GM08714 (cell line): Measurements from ENCODE around the gene HADH.
"Not testable (repeated sequence)": the region's sequence is repeated elsewhere in the genome, so short reads cannot be mapped to it uniquely, and the experiment has no call there.

Experiments used
- H3K4me3 ChIP-seq: fragments of 200-500 bp; sonication (Bioruptor generic); 2 replicates; pipeline ENCODE4 v1.5.1; 2014; ENCODE audit warnings: mild to moderate bottlenecking, low read length, inconsistent platforms
- ZNF274 ChIP-seq: IDR thresholded peaks from 2 replicates; pipeline ENCODE4 v1.6.1; 2012; ENCODE audit warnings: mild to moderate bottlenecking, low read depth, low read length

The HADH gene

DNA sequence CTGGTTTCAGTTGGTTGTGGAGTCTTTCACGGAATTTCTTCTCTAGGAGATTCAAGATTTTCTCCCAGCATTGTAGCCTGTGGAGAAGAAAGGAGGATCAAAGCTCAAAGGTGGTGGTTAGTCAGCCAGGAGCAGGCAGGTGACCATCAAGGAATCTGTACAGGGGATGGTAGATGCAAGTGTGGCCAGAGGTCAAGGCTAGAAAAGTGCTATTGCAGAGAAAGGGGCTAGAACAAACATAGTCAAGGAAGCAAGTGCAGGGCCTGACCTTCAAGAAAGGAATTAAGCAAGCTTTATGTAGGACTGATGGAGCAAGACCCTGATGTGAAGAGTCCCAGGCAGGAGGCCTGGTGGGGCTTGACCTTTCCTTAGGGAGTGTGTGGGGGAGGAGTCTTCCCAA, 16.1 kb downstream of the HADH start:
- no peak for TF ChIP-seq ZNF274
- H3K4me3 ChIP-seq, result no peak overlapping the region

DNA sequence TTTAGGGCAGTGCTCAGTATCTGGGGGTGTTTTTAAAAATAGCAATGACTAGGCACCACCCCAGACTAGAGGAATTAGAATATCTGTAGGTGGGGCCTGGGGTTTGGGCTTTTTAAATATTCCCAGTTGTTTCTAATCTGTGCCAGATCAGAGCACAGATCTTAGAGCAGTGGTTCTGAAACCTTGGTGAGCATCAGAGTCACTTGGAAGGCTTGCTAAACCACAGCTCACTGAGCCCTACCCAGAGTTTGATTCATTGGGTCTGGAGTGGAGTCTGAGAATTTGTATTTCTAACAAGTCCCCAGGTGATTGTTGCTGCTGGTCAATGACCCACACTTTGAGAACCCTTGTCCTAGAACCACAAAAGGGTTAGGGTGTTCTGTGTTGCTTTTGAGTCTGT, 16.7 kb downstream of the HADH start:
- no peak for TF ChIP-seq ZNF274
- no peak overlapping the region for H3K4me3 ChIP-seq

- no peak for TF ChIP-seq ZNF274
- H3K4me3 ChIP-seq, result no peak overlapping the region
These were observed 18.3 kb downstream of the HADH start for GRCh38 chr4:108007984-108008383.

GRCh38 chr4:108008721-108009120, 19.0 kb downstream of the HADH start:
- H3K4me3 ChIP-seq, result no peak overlapping the region
- TF ChIP-seq ZNF274, result no peak

GRCh38 chr4:108010167-108010566, 20.5 kb downstream of the HADH start:
- TF ChIP-seq ZNF274, result no peak

DNA sequence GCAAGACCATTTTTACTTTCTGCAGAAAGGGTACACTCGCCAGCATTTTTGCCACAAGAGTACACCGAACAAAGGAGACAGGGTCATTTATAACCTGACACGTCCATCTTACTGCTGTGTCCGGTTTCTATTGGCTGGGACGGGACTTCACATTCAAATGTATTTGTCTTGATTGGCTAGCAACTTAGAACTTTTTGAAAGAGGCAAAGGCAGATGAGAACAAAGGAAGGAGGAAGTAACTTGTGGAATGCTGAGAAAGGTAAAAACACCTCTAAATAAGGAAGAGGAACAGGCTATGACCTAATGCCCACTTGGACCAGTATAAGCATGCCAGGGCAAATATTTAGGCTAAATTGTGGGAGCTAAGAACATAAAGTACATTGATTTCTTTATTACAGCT, 22.7 kb downstream of the HADH start:
- H3K4me3 ChIP-seq, result not testable (repeated sequence)

More at GRCh38 chr4:108010167-108010566, 20.5 kb downstream of the HADH start:
- no peak overlapping the region for H3K4me3 ChIP-seq

DNA sequence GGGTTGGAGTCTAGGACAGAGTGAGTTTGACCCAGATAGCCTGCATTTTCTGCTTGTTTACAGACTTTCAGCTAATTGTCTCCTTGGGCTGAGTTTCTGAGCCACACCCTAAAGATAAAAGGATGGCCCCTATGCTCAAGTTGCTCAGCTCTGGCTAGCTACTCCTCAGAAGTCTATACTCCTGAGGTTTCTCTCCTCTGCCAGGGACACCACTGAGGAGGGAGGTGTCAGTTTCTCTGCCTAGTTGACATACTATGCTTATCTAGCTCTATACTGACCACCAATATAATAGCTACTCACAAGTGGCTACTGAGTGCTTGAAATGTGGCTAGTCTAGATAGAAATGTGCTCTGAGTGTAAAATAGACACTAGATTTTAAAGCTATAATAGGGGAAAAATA, 23.6 kb downstream of the HADH start:
- no peak for TF ChIP-seq ZNF274
- H3K4me3 ChIP-seq, result no peak overlapping the region

DNA sequence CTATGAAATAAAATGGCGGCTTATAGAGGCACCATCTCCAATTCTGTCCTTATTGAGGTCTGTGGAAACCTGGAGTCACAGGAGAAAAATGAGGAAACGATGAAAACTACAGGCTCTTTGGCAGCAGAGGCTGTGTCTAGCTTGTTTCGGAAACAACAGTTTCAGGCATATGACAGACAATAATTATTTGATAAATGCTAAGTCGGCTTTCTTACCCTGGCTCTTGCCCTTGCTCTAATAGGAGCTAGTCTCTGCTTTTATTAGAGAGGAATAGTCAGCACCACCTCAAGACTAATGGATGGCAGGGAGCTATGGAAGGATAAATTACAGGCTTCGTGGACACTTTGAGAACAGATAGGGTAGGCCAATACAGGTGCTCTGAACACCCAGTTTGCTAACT, 24.3 kb downstream of the HADH start:
- no peak for TF ChIP-seq ZNF274
- no peak overlapping the region for H3K4me3 ChIP-seq

- H3K4me3 ChIP-seq, result no peak overlapping the region
- no peak for TF ChIP-seq ZNF274
These were observed 28.6 kb downstream of the HADH start for GRCh38 chr4:108018040-108018883.

- H3K4me3 ChIP-seq, result no peak overlapping the region
- no peak for TF ChIP-seq ZNF274
These were observed 29.1 kb downstream of the HADH start for GRCh38 chr4:108018884-108019187.

GRCh38 chr4:108024085-108024877, 34.6 kb downstream of the HADH start:
- no peak overlapping the region for H3K4me3 ChIP-seq
- no peak for TF ChIP-seq ZNF274

GRCh38 chr4:108024878-108025165, 35.1 kb downstream of the HADH start:
- no peak for TF ChIP-seq ZNF274
- no peak overlapping the region for H3K4me3 ChIP-seq

- TF ChIP-seq ZNF274, result no peak
- no peak overlapping the region for H3K4me3 ChIP-seq
These were observed 39.5 kb downstream of the HADH start for GRCh38 chr4:108029016-108029720.

GRCh38 chr4:108029731-108030130, 40.0 kb downstream of the HADH start:
- no peak for TF ChIP-seq ZNF274
- H3K4me3 ChIP-seq, result no peak overlapping the region

DNA sequence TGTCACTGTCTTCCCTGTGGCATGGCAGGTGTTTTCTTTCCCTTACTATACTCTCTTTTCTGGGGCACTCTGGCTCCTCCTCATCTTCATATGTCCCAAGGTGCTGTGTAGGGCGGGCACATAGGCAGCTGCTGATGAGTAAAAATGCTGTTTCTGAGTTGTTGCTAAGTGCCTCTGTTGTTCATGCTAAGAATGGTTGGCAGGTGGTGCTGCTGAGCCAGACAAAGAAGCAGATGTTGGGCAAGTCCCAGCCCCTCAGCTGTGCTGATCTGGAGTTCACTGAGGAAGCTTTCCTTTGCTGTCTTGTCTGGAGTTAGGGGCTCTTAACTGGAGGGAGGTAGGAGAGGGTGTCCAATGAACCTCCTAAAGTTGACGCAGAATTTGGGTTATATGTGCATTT, 40.6 kb downstream of the HADH start:
- TF ChIP-seq ZNF274, result no peak
- no peak overlapping the region for H3K4me3 ChIP-seq
